ENCODE measurements around the gene PRKD2.

Gene PRKD2

GRCh38 chr19:46739290-46739771, 22.4 kb upstream of the PRKD2 start:
- DNase-seq = no peak

- DNase-seq = no peak
Observed at GRCh38 chr19:46737761-46738171, 20.9 kb upstream of the PRKD2 start.

GRCh38 chr19:46737298-46737654, 20.4 kb upstream of the PRKD2 start:
- DNase-seq = no peak

- DNase-seq = no peak
Observed at GRCh38 chr19:46736531-46737297, 19.8 kb upstream of the PRKD2 start.

GRCh38 chr19:46733690-46734292, 16.9 kb upstream of the PRKD2 start:
- DNase-seq = no peak

- peak; percentile 11 for DNase-seq
Observed at GRCh38 chr19:46732966-46733689, 16.2 kb upstream of the PRKD2 start.

GRCh38 chr19:46732172-46732938, 15.4 kb upstream of the PRKD2 start:
- DNase-seq = no peak

- DNase-seq = no peak
Observed at GRCh38 chr19:46731584-46731983, 14.7 kb upstream of the PRKD2 start.

GRCh38 chr19:46731007-46731501, 14.1 kb upstream of the PRKD2 start:
- no peak for DNase-seq

- DNase-seq = no peak
Observed at GRCh38 chr19:46730595-46730994, 13.7 kb upstream of the PRKD2 start.

- no peak for DNase-seq
Observed at GRCh38 chr19:46730187-46730586, 13.3 kb upstream of the PRKD2 start.

- DNase-seq = no peak
Observed at GRCh38 chr19:46729696-46730095, 12.8 kb upstream of the PRKD2 start.

GRCh38 chr19:46728693-46729339, 11.9 kb upstream of the PRKD2 start:
- DNase-seq = peak; percentile 73

- DNase-seq = no peak
Observed at GRCh38 chr19:46728208-46728607, 11.3 kb upstream of the PRKD2 start.

- DNase-seq = no peak
Observed at GRCh38 chr19:46727757-46728156, 10.8 kb upstream of the PRKD2 start.

GRCh38 chr19:46726971-46727501, 10.1 kb upstream of the PRKD2 start:
- no peak for DNase-seq

GRCh38 chr19:46726551-46726950, 9.6 kb upstream of the PRKD2 start:
- no peak for DNase-seq

- no peak for DNase-seq
Observed at GRCh38 chr19:46725859-46726393, 9.0 kb upstream of the PRKD2 start.

- DNase-seq = no peak
Observed at GRCh38 chr19:46725036-46725820, 8.3 kb upstream of the PRKD2 start.

GRCh38 chr19:46724468-46724867, 7.6 kb upstream of the PRKD2 start:
- DNase-seq = no peak

GRCh38 chr19:46723471-46723870, 6.6 kb upstream of the PRKD2 start:
- no peak for DNase-seq

Measured in CD4-positive, alpha-beta T cell treated with Interleukin-4 for 4 hours (primary cell).